ENCODE measurements around the gene LBP.
"Not testable (repeated sequence)": the region's sequence is repeated elsewhere in the genome, so short reads cannot be mapped to it uniquely, and the experiment has no call there.

Gene LBP

DNA sequence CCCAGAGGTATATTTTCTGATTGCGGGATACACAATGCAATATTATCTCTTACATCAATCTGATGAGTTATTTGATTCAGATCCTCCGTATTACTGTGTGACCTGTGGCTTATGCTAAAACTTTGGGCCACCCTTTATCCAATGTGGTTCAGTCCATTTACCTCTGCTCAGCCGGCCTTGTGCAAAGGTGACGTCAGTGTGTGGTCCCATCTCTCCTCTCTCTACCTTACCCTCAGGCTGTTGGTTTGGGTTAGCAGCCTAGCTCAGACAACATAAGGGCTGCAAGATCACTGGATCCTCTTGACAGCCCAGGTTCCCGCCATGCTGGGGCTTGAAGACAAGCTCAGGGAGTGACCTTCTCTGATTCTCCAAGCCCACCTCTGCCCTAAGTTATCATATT lies 55.8 kb downstream of the LBP start:
- CTCF ChIA-PET, result interaction anchor here (0.7 kb wide), 1 partner anchor 12 kb away, joined by 3 read pairs; no protein-coding TSS in a partner anchor
- no peak for TF ChIP-seq LEF1 (IDR thresholded peaks at IDR 0.05; ENCODE audit: borderline replicate concordance)
- TF ChIP-seq TARDBP (IDR thresholded peaks at IDR 0.05), result no peak
- TF ChIP-seq BHLHE40 (IDR thresholded peaks at IDR 0.05; ENCODE audit: borderline replicate concordance), result no peak
- TF ChIP-seq HDGF (IDR thresholded peaks at IDR 0.05; ENCODE audit: borderline replicate concordance), result no peak
- TF ChIP-seq FOXK2 (IDR thresholded peaks at IDR 0.05), result no peak
- TF ChIP-seq, protein P1, sequence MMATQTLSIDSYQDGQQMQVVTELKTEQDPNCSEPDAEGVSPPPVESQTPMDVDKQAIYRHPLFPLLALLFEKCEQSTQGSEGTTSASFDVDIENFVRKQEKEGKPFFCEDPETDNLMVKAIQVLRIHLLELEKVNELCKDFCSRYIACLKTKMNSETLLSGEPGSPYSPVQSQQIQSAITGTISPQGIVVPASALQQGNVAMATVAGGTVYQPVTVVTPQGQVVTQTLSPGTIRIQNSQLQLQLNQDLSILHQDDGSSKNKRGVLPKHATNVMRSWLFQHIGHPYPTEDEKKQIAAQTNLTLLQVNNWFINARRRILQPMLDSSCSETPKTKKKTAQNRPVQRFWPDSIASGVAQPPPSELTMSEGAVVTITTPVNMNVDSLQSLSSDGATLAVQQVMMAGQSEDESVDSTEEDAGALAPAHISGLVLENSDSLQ (IDR thresholded peaks at IDR 0.05), result no peak
- POLR2A ChIA-PET, result no interaction called here
- DNase-seq (ENCODE audit: extremely low spot score), result no peak

DNA sequence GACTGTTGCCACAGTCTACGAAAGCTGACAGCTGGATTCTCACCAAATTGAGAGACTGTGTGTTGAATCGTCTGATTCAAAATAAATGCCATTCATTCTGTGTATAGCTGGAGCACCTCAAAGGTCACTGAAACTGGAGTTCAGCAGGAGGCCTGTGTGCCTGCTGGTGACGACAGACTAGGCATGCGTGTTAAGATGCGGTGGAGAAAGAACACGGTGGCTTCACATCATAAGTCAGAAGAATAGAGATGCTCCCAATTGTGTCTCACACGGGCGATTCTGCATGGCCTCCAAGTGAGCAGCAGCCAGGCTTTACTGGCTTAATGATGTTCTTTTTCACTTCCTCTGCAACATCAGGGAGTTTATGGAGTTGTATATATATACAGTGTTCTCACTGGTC lies 56.5 kb downstream of the LBP start:
- no peak for DNase-seq (ENCODE audit: extremely low spot score)
- ChIA-PET CTCF (no interaction called here), POLR2A (no interaction called here)
- TF ChIP-seq ARNT (IDR thresholded peaks at IDR 0.05), result no peak
- no peak for TF ChIP-seq SUZ12 (IDR thresholded peaks at IDR 0.05)
- no peak for TF ChIP-seq FOXK2 (IDR thresholded peaks at IDR 0.05)
- no peak for TF ChIP-seq TARDBP (IDR thresholded peaks at IDR 0.05)
- TF ChIP-seq CTBP1 (IDR thresholded peaks at IDR 0.05; ENCODE audit: borderline replicate concordance), result no peak
- TF ChIP-seq FOXM1 (IDR thresholded peaks at IDR 0.05; ENCODE audit: borderline replicate concordance), result no peak
- no peak for TF ChIP-seq HDGF (IDR thresholded peaks at IDR 0.05; ENCODE audit: borderline replicate concordance)
- TF ChIP-seq ZNF384 (IDR thresholded peaks at IDR 0.05), result no peak
- no peak for TF ChIP-seq L3MBTL2 (conservative IDR thresholded peaks at IDR 0.05)
- TF ChIP-seq, protein P1 (IDR thresholded peaks at IDR 0.05), result no peak
- TF ChIP-seq SP1 (IDR thresholded peaks at IDR 0.05), result no peak

DNA sequence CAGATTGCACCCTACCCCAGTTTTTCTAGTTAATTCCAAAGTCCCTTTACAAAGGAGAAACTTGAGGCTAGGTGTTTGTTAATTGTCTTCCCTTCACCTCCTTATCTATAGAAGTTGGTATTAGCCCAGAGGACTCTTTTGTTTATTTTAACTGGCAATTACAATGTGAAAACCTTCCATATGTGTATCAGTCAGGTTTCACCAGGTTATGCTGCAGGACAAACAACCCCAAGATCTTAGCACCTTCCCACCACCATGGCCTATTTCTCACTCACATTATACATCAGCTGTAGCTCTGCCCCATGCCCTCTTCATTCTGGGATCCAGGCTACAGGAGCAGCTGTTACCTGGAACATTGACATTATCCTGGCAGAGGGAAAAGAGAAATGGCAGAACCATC lies 57.7 kb downstream of the LBP start:
- POLR2A ChIA-PET, result no interaction called here
- CTCF ChIA-PET, result no interaction called here
- TF ChIP-seq HDGF (IDR thresholded peaks at IDR 0.05; ENCODE audit: borderline replicate concordance) (no peak), L3MBTL2 (conservative IDR thresholded peaks at IDR 0.05) (no peak), FOXK2 (IDR thresholded peaks at IDR 0.05) (no peak)
- DNase-seq (ENCODE audit: extremely low spot score), result no peak

DNA sequence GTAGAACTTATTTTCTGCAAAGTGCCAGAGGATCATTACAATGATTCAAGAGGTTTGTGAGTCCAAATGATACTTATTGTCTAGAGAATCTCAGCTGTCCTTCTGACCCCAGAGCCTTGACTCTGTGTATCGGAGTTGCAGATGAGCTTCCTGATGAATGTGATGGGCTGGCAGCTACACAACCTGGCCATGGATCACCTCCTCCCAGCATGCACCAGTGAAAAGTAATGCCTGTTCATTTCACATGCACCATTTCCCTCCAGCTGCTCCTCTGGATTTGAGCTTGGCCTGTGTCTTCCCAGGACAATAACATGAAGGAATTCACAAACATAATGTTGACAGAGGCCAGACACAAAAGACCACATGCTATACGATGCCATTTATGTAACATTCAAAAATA lies 58.9 kb downstream of the LBP start:
- POLR2A ChIA-PET, result interaction anchor here (1.4 kb wide), 1 partner anchor 9 kb away, joined by 3 read pairs; no protein-coding TSS in a partner anchor
- CTCF ChIA-PET, result no interaction called here

DNA sequence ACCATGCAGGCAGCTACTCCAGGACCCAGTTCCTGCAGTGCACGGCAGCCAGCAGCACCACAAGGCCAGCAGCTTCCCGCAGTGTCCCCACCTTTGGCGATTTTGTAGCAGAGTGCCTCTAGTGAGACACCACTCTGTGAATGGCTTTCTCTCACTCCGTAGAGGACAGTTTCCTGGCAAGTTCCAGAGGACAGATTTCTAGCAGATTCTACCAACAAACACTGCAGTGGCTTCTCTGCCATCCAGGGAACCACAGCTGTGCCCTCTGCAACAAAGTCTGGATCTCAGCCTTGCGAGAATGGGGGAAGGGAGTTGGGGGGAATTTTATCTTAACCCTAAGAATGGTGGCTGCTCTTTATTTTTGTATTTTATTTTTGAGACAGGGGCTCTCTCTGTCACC lies 60.2 kb downstream of the LBP start:
- no peak for TF ChIP-seq FOXM1 (IDR thresholded peaks at IDR 0.05; ENCODE audit: borderline replicate concordance)
- no peak for TF ChIP-seq FOXK2 (IDR thresholded peaks at IDR 0.05)
- TF ChIP-seq ZNF384 (IDR thresholded peaks at IDR 0.05), result no peak
- TF ChIP-seq SP1 (IDR thresholded peaks at IDR 0.05), result no peak
- TF ChIP-seq NFRKB (IDR thresholded peaks at IDR 0.05), result no peak
- TF ChIP-seq L3MBTL2 (conservative IDR thresholded peaks at IDR 0.05), result no peak
- no peak for TF ChIP-seq BHLHE40 (IDR thresholded peaks at IDR 0.05; ENCODE audit: borderline replicate concordance)
- TF ChIP-seq SUZ12 (IDR thresholded peaks at IDR 0.05), result no peak
- no peak for TF ChIP-seq FOXA1 (IDR thresholded peaks at IDR 0.05)
- no peak for TF ChIP-seq LEF1 (IDR thresholded peaks at IDR 0.05; ENCODE audit: borderline replicate concordance)
- TF ChIP-seq, protein P1 (IDR thresholded peaks at IDR 0.05), result no peak
- no peak for TF ChIP-seq ELF4 (IDR thresholded peaks at IDR 0.05)
- no peak for TF ChIP-seq TARDBP (IDR thresholded peaks at IDR 0.05)
- no peak for TF ChIP-seq CTBP1 (IDR thresholded peaks at IDR 0.05; ENCODE audit: borderline replicate concordance)
- TF ChIP-seq ARNT (IDR thresholded peaks at IDR 0.05), result no peak
- CTCF ChIA-PET, result interaction anchor here (0.6 kb wide), 1 partner anchor 87 kb away, joined by 4 read pairs; no protein-coding TSS in a partner anchor
- DNase-seq (ENCODE audit: extremely low spot score), result no peak
- POLR2A ChIA-PET, result interaction anchor here (0.8 kb wide), 1 partner anchor 28 kb away, joined by 3 read pairs; the partner anchor contains the start of gene SNHG17

More for the DNA sequence above, 58.9 kb downstream of the LBP start:
- no peak for TF ChIP-seq FOXK2 (IDR thresholded peaks at IDR 0.05)
- no peak for TF ChIP-seq TARDBP (IDR thresholded peaks at IDR 0.05)
- TF ChIP-seq BHLHE40 (IDR thresholded peaks at IDR 0.05; ENCODE audit: borderline replicate concordance), result no peak
- no peak for TF ChIP-seq SUZ12 (IDR thresholded peaks at IDR 0.05)
- TF ChIP-seq CTBP1 (IDR thresholded peaks at IDR 0.05; ENCODE audit: borderline replicate concordance), result no peak
- TF ChIP-seq FOXM1 (IDR thresholded peaks at IDR 0.05; ENCODE audit: borderline replicate concordance), result no peak
- TF ChIP-seq, protein P1 (IDR thresholded peaks at IDR 0.05), result no peak
- TF ChIP-seq SP1 (IDR thresholded peaks at IDR 0.05), result no peak
- TF ChIP-seq FOXA1 (IDR thresholded peaks at IDR 0.05), result no peak
- no peak for TF ChIP-seq HDGF (IDR thresholded peaks at IDR 0.05; ENCODE audit: borderline replicate concordance)
- no peak for TF ChIP-seq L3MBTL2 (conservative IDR thresholded peaks at IDR 0.05)
- TF ChIP-seq LEF1 (IDR thresholded peaks at IDR 0.05; ENCODE audit: borderline replicate concordance), result no peak
- no peak for TF ChIP-seq NFRKB (IDR thresholded peaks at IDR 0.05)
- no peak for TF ChIP-seq ARNT (IDR thresholded peaks at IDR 0.05)
- no peak for TF ChIP-seq ELF4 (IDR thresholded peaks at IDR 0.05)
- TF ChIP-seq ZNF384 (IDR thresholded peaks at IDR 0.05), result no peak
- DNase-seq (ENCODE audit: extremely low spot score), result no peak

DNA sequence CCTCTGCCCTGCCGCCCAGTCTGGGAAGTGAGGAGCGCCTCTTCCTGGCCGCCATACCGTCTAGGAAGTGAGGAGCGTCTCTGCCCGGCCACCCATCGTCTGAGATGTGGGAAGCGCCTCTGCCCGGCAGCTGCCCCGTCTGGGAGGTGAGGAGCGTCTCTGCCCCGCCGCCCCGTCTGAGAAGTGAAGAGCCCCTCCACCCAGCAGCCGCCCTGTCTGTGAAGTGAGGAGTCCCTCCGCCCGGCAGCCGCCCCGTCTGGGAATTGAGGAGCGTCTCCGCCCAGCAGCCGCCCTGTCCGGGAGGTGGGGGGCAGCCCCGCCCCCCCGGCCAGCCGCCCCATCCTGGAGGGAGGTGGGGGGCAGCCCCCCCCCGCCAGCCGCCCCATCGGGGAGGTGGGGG lies 61.0 kb downstream of the LBP start:
- POLR2A ChIA-PET, result no interaction called here
- no peak for DNase-seq (ENCODE audit: extremely low spot score)
- CTCF ChIA-PET, result no interaction called here
- TF ChIP-seq LEF1 (IDR thresholded peaks at IDR 0.05; ENCODE audit: borderline replicate concordance) (no peak), TARDBP (IDR thresholded peaks at IDR 0.05) (no peak), L3MBTL2 (conservative IDR thresholded peaks at IDR 0.05) (no peak), FOXA1 (IDR thresholded peaks at IDR 0.05) (no peak), FOXK2 (IDR thresholded peaks at IDR 0.05) (no peak), NFRKB (IDR thresholded peaks at IDR 0.05) (no peak), SP1 (IDR thresholded peaks at IDR 0.05) (no peak), SUZ12 (IDR thresholded peaks at IDR 0.05) (no peak), CTBP1 (IDR thresholded peaks at IDR 0.05; ENCODE audit: borderline replicate concordance) (no peak), BHLHE40 (IDR thresholded peaks at IDR 0.05; ENCODE audit: borderline replicate concordance) (no peak)
- TF ChIP-seq, protein P1 (IDR thresholded peaks at IDR 0.05), result no peak

DNA sequence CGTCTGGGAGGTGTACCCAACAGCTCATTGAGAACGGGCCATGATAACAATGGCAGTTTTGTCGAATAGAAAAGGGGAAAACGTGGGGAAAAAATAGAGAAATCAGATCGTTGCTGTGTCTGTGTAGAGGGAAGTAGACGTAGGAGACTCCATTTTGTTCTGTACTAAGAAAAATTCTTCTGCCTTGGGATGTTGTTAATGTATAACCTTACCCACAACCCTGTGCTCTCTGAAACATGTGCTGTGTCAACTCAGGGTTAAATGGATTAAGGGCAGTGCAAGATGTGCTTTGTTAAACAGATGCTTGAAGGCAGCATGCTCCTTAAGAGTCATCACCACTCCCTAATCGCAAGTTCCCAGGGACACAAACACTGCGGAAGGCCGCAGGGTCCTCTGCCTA lies 61.5 kb downstream of the LBP start:
- DNase-seq (ENCODE audit: extremely low spot score); POLR2A ChIA-PET: not testable (repeated sequence)
- CTCF ChIA-PET, result interaction anchor here (0.7 to 1.7 kb wide), 4 partner anchors 66 to 337 kb away, joined by 3 to 9 read pairs (median 3); no protein-coding TSS in a partner anchor
